Central memory CD4-positive, alpha-beta T cell (primary cell): ENCODE measurements around the gene PML.
"Not testable (repeated sequence)": the region's sequence is repeated elsewhere in the genome, so short reads cannot be mapped to it uniquely, and the experiment has no call there.

ENCODE experiments used
- DNase-seq: peaks from one replicate; pipeline ENCODE4 v3.0.0; 2022

Gene PML

DNA sequence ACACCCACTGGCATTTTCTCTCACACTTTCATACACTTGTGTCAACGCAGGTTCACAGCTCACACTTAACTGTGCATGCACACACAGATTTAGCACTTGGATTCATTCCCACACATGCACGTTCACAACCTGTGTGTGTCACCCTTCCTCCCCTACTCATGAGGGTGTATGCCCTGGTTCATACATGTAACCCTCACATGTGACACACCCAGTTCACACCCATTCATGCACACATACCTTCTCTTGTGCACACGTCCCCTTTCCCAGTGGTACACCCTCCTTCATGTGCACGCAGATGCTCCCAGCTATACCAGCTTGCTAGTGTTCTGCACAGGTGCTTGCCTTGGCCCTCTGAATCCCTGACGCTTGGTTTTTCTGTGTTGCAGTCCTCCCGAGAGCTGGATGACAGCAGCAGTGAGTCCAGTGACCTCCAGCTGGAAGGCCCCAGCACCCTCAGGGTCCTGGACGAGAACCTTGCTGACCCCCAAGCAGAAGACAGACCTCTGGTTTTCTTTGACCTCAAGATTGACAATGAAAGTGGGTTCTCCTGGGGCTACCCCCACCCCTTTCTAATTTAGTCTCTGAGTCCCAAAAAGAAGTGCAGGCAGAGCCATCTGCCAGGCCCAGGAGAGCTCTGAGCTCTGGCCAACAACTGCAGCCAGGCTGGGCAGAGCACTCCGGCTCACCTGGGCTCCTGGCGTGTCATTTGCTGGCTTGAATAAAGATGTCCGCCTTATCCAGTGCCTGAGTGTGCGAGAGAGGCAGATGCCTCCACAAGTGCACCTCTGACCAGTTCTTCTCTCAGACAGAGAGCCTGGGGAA, 48.3 kb downstream of the PML start:
- no peak for DNase-seq

DNA sequence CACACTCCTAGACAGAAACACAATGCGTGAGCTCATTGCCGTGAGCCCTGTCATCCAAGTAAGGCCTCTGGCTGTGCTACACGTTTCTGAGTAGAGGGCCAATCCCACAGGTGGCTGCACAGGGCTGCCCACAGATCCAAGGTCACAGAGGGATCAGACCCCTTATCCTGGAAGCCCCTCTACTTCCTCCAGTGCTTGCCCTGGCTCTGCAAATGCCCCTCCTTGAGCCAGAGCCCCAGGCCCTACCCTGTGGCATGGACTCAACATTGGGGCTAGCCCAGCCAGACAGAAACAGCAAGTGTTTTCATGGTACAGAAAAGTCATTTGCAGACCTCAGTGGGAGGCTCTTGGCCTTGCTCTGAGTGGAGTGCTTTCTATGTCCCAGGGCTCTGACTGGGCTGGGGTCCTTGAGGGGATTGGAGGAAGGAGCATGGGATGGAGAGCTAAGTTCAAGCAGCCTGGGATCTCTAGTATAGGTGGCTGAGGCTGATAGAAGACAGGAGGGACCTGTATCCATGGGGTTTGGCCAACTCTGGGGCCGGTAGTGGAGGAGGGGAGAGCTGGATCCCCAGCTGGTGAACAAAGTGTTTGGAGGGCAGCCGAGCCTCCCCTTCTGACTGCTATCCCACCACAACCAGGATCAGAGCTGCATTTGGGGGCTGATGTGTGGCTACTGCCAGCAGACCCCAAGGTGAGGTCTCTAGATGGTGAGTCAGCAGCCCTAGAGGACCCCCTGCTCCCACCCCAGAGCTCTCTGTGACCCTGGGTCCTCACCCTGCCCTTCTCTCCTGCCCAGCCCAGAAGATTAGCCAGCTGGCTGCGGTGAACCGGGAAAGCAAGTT, 49.1 kb downstream of the PML start:
- no peak for DNase-seq

DNA sequence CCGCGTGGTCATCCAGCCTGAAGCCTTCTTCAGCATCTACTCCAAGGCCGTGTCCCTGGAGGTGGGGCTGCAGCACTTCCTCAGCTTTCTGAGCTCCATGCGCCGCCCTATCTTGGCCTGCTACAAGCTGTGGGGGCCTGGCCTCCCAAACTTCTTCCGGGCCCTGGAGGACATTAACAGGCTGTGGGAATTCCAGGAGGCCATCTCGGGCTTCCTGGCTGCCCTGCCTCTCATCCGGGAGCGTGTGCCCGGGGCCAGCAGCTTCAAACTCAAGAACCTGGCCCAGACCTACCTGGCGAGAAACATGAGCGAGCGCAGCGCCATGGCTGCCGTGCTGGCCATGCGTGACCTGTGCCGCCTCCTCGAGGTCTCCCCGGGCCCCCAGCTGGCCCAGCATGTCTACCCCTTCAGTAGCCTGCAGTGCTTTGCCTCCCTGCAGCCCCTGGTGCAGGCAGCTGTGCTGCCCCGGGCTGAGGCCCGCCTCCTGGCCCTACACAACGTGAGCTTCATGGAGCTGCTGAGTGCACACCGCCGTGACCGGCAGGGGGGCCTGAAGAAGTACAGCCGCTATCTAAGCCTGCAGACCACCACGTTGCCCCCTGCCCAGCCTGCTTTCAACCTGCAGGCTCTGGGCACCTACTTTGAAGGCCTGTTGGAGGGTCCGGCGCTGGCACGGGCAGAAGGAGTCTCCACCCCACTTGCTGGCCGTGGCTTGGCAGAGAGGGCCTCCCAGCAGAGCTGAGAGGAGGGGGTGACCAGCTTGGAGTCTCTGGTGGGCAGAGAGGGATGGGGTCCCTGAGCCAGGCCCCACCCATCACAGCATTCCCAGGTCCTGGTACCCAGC, 50.0 kb downstream of the PML start:
- DNase-seq, result no peak

DNA sequence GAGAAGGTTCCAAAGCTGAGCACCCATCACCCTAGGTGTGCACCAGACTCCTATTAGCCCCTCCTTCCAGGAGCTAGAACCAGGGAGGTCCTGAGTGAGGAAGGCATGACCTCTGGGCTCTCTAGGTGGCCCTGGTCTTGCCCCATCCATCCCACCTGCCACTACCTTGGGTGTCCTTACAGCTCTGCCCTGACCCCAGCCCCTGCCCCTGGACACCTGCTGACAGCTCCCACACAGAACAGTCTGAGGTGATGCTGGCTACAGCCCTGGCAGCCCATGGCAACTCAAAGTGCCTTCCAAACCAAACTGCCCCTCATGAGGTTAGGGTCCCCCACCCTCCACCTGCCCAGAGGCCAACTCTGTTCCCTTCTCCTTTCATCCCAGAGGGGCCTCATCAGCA, 50.7 kb downstream of the PML start:
- DNase-seq, result no peak

DNA sequence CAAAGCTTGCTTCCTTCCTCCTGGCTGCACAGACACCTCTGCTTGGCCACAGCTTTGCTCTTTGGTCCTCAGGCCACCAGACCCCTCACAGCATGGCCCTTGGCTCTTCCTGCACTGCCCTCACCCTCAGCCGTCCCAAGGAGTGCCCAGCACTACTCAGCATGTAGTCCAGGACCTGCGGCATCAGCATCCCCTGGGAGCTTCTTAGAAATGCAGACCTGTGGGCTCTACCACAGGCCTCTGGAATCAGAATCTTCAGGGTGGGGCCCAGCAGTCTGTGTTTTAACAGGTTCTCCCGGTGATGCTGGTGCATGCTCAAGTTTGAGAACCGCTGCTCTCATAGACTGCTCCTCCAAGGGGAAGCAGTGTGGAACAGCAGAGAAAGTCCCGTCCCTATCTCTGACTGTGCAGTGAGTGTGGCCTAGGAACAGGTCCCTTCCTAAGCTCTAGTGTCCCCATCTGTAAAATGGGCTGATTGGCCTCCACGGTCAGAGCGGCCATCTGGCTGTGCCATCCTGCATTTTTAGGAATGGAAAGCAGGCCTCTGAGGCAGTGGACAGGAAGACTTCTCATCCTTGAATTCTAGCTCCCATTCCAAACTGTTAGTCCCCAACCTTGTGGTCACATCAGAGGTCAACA, 51.2 kb downstream of the PML start:
- DNase-seq, result no peak

DNA sequence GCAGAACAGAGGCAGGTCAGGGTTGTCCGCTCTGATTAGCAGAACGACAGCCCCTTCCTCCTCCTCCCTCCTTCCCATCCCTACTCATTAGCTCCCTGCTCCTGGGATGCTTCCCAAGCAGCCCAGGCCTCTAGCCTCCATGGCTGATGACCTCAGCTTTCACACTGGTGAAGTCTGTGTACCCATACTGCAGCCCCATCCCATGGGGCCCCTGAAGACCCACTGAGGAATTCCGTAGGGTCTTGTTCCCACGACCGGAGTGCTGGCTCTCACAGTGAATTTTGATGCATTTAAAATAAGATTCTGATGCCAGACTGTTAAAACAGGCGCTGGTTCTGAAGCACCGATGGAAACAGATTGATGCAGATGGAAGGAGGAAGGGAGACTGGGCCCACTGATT, 51.8 kb downstream of the PML start:
- DNase-seq, result no peak

DNA sequence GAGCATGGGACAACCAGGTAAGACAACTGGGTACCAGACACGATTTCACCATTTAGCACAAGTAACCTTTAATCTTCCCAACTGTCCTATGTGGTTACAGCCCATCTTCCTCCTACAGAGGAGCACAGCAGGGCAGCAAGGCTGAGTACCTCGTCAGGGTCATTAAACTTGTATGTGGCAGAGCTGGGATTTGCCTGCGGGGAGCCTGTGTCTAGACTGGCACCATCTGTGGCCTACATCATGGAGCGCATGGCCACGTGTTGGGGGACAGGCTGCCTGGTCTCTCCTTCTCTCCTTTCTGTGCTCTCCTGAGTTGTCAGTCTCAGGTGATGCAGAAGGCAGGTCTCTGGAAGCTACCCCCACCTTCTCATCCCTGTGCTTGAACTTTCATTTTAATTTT, 55.6 kb downstream of the PML start:
- DNase-seq, result no peak

DNA sequence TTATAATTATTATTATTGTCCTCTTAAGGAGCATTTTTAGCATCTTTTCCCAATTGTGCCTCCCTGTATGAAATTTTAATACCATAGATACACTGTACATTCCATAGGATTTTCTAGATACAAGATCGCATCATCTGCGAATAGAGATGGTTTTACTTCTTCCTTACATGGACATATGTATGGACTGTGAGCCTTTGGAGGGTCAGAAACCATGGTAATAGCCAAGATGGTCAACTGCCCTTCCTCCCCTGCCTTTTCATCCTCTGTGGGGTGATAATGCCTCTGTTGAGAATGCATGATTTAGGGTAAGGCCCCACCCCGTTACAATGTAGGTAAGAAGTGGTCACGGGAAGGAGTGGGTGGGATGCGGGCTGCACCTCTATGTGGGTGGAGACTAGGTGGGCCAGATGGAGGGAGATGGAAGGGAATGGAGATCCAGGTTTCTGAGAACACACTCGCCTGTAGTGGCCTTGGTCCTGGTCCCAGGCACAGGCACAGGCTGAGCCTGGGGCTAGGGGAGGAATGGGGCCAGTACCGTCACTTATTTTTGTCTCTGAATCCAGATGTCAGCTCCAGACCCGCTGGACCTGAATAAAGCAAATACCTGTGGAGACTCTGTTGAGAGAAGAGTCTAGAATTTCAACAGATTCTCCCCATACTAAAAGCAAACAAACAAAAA, 56.2 kb downstream of the PML start:
- DNase-seq, result no peak

DNA sequence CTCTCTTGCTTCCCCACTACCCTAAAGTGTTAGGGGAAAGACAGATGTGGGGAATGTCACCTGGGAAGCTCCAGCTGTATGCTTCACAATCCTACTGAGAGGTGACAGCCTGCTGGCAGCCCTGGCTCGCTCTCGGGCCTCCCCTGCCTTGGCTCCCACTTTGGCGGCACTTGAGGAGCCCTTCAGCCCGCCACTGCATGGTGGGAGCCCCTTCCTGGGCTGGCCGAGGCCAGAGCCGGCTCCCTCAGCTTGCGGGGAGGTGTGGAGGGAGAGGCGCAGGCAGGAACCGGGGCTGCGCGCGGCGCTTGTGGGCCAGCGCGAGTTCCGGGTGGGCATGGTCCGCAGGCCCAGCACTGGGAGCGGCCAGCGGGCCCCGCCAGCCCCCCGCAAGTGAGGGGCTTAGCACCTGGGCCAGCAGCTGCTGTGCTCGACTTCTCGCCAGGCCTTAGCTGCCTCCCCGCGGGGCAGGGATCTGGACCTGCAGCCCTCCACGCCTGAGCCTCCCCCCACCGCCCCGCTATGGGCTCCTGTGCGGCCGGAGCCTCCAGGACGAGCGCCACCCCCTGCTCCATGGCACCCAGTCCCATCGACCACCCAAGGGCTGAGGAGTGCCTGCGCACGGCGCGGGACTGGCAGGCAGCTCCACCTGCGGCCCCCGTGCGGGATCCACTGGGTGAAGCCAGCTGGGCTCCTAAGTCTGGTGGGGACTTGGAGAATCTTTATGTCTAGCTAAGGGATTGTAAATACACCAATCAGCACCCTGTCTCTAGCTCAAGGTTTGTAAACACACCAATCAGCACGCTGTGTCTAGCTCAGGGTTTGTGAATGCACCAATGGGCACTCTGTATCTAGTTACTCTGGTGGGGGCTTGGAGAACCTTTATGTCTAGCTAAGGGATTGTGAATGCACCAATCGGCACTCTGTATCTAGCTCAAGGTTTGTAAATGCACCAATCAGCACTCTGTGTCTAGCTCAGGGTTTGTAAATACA, 58.0 kb downstream of the PML start:
- DNase-seq, result not testable (repeated sequence)

DNA sequence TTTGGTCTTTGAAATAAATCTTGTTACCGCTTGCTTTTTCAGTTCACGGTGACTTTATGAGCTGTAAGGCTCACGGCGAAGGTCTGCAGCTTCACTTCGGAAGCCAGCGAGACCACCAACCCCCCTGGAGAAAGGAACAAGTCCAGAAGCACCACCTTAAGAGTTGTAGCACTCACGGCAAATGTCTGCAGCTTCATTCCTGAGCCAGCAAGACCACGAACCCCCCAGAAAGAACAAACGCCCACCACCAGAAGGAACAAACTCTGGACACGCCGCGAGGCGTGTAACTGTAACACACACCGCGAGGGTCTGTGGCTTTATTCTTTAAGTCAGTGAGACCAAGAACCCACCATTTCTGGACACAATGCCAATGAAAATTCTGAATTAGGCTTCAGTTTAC, 59.0 kb downstream of the PML start:
- no peak for DNase-seq

DNA sequence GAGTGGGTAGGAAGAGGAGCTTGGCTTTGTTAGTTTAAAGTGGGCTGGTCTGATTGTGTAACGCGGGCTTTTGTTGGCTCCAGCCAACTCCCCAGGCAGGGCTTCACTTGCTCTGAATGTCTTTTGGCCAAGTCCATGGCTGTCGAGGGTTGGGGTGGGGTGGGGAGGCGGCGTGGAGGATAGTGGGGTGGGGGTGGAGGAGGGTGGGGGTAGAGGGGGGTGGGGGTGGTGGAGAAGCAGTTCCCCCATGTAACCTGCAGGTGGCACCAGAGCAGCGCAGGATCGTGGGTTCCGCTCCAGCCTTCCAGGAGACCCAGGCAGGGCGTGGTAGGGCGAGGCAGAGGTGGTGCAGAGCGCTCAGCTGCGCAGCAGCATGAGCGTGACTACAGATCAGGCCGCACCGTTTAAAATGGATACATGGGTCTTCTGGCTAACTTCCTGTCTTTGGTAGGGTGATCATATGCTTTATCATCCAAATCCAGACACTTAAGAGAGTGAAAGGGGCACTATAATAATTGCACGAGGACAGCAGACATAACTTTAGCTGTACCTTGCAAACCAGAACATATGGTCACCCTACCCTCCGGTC, 59.5 kb downstream of the PML start:
- DNase-seq, result peak; percentile 53

DNA sequence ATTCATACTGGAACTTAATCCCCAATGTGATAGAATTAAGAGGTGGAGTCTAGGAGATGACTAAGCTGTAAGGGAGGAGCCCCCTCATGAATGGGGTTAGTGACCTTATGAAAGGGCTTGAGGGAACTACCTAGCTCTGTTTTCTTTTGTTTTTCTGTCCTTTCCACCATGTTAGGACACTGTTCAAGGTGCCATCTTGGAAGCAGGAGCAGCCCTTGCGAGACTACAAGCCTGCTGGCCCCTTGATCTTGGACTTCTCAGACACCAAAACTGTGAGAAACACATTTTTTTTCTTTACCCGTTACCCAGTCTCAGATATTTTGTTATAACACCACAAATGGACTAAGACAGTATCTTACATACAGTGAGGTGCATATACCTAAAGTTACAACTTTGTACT, 61.3 kb downstream of the PML start:
- DNase-seq, result no peak

DNA sequence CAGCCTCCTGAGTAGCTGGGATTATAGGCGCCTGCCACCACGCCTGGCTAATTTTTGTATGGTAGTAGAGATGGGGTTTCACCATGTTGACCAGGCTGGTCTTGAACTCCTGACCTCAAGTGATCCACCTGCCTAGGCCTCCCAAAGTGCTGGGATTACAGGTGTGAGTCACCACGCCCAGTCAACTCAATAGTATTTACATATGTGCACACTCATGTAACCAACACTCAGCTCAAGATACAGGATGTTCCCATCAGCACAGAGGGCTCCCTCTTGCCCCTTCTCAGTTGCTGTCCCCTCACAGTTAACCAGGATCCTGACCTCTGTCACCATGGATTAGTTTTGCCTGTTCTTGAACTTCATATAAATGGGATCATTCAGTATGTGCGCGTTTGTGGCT, 61.8 kb downstream of the PML start:
- not testable (repeated sequence) for DNase-seq

DNA sequence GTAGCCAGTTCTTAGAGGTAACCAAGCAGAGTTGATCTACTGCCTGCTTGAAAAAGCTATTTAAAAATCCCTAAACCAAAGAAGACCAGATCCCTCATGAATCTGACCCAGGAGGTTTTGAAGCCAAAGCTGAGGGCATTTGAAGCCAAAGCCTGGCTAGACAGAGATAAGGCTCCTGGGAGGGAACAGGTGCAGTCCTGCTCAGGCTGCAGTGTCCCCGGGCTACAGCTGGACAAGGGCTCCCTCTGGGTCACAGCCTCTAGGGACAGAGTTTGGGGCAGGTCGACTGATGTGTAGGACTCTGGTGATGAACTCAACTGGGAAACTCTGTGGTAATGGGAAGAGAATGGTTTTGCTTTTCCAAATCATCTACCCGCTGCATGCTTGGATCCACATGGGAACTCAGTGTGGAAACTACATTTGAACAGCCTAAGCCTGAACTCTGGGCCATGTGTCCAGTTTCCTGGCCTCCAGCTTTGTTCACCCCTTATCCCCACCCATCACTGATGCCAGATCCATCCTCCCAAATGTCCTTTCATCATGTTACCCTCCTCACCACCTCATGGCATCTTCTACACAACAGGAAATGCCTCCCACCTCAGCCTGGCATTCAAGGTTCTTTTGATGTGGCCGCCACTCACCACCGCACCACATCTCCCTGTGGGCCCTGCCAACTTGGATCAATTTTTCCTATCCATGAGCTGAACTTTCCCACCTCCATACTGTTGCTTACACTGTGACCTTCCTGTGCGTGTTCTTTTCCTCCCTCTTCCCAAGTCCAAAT, 64.7 kb downstream of the PML start:
- not testable (repeated sequence) for DNase-seq

DNA sequence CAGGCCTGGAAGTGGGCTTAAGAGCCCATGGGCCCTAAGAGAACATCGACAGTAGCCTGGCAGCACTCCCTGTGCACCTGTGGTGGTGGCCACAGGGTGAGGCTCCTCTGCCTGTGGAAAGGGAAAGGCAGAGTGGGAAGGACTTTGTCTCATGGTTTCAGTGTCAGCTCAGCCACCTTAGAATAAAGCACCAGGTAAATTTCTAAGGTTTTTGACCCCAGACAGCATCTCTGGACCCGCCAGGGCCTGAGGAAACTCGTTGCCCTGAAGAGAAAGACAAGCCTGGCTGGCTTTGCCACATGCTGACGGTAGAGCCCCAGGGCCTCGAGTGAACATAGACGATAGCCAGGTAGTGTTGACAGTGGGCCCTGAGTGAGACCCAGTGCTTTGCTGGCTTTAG, 65.7 kb downstream of the PML start:
- no peak for DNase-seq

DNA sequence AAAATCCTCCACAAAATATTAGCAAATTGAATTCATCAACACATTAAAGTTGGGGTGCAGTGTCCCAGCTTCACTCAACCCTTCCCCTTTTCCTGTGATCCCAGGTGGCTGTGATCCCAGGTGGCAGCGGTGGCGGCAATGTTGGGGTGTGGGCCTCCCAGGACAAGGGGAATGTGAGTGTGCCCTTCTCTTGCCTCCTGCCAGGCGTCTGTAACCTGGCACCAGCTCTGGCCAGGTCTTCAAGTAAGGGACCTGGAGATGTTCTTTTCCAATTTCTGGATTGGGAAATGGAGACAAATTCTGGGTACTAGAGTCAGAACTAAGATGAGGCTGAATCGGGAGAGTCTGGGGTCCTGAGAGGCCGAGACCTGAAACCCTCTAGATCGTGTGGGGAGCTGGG, 67.7 kb downstream of the PML start:
- no peak for DNase-seq

DNA sequence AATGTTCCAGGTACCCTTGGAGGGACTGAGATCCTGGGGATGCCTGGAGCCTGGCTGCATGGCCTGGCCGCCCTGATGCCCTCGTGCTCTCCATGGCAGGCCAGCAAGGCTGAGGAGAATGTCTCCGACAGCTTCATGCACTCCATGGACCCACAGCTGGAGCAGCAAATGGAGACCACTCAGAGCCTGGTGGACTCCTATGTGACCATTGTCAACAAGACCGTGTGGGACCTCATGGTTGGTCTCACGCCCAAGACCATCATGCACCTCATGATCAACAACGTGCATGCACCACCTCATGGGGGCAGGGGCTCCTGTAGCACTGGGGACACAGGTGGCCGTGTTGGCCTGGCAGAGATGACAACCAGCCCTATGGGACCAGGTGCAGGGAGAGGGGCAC, 68.2 kb downstream of the PML start:
- DNase-seq, result no peak

DNA sequence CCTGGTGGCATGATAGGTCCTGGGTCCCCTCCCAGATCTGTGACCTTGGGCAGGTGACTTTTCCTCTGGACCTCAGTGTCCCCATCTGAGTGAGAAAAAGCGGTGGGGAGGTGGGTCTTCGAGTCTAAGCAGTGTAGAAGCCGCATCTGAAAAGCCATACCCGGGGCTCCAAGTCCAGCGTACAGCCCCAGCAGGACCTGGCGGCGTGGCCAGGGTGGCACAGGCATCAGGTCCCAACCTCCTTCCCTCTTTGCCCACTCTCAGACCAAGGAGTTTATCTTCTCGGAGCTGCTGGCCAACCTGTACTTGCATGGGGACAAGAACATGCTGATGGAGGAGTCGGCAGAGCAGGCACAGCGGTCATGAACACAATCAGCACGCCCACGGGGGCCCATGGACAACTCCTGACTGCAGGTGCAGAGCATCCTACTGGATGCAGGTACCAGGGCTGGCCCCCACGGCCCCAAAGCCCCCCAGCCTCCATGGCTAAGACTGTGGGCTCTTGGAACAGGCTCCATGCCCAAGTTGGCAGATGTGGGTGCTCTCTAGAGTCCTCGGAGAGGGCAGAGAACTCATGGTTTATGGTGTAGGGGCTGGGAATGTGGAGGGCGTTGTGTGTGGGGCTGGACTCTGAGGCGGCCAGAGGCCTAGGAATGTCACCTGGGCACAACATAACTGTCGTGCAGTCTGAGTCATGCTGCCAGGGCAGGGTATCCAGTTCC, 69.1 kb downstream of the PML start:
- not testable (repeated sequence) for DNase-seq

DNA sequence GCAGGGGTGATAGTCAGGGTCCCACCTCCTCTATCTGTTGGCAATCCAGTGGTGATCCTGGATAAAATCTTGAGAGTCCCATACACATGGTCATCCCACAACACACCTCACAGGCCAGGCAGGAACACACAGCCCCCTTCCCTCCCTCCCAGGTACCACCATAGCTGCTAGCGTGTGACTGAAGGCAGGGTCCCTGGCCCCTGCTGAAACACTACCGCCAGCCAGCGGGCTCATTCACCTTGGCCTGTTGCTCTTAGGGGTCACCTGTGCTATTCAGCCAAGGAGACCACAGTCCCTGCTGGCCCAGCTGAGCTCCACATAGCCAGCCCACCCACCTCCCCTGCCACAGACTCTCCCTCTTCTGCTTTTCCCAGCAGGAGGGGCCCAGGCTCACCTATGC, 69.7 kb downstream of the PML start:
- DNase-seq, result not testable (repeated sequence)
